AG09309 (cell line): ENCODE results near the gene DLG2.

Experiments
- DNase-seq: peaks from one replicate; pipeline ENCODE4 v3.0.0-alpha.2; 2010; ENCODE audit warnings: low read depth
- H3K4me3 ChIP-seq: 2 replicates; pipeline ENCODE4 v1.5.1; 2011; ENCODE audit warnings: mild to moderate bottlenecking, low read depth, low read length, moderate library complexity; ENCODE audit not compliant: control insufficient read depth
- CTCF ChIP-seq: IDR thresholded peaks from 2 replicates; pipeline ENCODE4 v1.5.1; 2011; ENCODE audit warnings: mild to moderate bottlenecking, low read depth, low read length, inconsistent platforms; ENCODE audit not compliant: insufficient read depth, control insufficient read depth; ENCODE audit errors: missing control alignments

DLG2 gene

DNA sequence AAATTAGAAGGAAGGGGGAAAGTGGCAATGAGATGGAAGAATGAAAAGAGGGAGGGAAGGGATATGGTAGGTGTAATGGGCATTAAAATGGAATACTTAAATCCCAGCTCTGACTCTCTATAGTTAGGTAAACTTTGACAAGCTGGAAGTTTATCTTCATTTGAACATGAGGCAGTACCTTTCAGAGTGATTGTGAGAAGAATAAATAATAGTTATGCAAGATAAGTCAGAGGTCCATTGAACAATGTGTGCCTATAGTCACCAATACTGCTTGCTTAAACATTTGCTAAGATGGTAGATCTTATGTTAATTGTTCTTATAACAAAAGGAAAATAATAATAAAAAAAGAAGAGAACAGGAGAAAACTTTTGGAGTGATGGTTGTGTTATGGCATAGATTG lies 1795.2 kb downstream of the DLG2 start:
- H3K4me3 ChIP-seq: no peak overlapping the region
- DNase-seq: no peak
- TF ChIP-seq CTCF: no peak

- DNase-seq: no peak
- TF ChIP-seq CTCF: peak; percentile 50
- no peak overlapping the region; the same call in 1 of the 2 replicates for H3K4me3 ChIP-seq
Measured at GRCh38 chr11:83827940-83828554, 1799.1 kb downstream of the DLG2 start.

DNA sequence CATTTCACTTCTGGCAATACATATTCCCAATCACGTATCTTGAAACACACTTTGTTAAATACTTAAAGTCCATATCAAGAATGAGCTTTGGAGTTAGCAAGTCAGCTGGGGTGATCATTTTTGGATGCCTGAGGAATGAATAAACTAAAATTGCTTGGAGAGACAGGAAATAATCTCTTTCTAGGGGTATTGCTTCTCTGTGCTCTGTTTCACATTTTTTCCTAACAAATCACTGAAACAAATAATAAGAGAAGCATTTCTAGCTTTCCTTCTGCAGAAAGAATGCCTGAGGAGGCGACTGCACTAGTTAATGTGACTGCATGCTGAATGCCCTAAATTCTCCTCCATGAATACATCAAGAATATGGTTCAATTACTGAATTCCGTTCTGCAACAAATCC lies 1799.6 kb downstream of the DLG2 start:
- no peak overlapping the region for H3K4me3 ChIP-seq
- TF ChIP-seq CTCF: no peak
- no peak for DNase-seq

DNA sequence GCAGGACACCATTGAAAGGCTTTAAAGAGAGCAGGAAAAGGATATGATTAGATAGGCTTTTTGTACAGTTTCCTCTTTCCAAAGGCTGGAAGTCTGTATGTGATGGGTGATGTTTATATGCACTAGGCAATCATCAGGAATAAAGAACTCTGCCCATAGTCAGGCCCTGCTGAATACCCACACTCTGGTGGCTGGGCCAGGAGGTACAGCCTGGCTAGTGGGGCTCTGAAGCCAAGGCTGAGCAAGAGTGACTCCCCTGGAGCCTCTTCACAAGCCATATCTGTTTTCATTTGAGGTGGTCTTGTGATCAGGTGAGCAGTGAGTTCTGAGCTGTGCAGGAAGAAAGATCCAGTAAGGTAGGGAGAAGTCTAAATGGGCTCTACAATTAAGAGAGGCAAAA lies 1801.1 kb downstream of the DLG2 start:
- H3K4me3 ChIP-seq: no peak overlapping the region
- no peak for DNase-seq
- TF ChIP-seq CTCF: no peak

GRCh38 chr11:83823461-83824025 lies 1803.6 kb downstream of the DLG2 start:
- DNase-seq: no peak
- TF ChIP-seq CTCF: no peak
- no peak overlapping the region for H3K4me3 ChIP-seq

GRCh38 chr11:83819931-83820549 lies 1807.1 kb downstream of the DLG2 start:
- DNase-seq: peak; percentile 49
- H3K4me3 ChIP-seq: no peak overlapping the region
- TF ChIP-seq CTCF: peak; percentile 45
